ENCODE data around the gene DDX41. TPM values are rescaled to one million over a fixed set of nuclear protein-coding genes. Genes with fewer than 3 reads are reported as not detected.

DDX41 gene
- total RNA-seq, 2 donors from 2014 or later: 33.1 to 53.5 TPM

DNA sequence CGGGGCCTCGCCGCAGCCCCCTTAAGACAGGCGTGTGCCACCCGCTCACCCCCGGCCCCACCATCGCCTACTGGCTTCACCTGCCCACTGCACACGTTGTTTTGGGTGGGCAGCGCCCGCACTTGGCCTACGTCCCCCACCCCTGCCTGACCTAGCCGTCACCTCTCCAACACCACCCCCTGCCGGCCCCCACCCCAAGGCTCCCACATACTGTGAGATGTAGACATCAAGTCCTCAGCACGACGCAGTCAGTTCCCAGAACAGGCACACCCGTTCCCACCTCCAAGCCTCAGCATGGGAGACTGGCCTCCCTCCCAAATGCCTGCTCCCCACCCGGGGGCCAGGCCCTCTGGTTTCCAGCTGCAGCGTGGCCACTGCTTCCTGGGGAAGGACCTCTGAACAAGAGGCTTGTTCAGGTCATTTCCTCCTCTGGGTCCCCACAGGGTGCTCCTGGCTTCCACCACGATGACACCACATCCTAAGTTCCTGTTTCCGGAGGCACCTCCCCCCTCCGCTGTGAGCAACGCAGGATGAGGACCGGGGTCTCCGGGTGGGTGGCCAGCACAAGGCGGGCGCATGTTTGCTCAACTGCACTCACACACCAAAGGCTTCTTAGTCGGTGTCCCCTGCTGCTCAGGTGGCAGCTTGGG is 54.6 kb downstream of the DDX41 start:
- intact Hi-C loops (cut with DNase I): no loop called here
- DNase-seq (peak; percentile 72), ATAC-seq (peak in 1 of 2 donors; percentile 17)

Other genes starting within 250 kb of the DDX41 start
- gene RAB24, start 213.2 kb downstream of the DDX41 start, total RNA-seq: 10 to 100 TPM; 18.8 to 20.1 TPM
- 10 to 100 TPM; 52.6 to 64.0 TPM for gene PRELID1, start 213.2 kb downstream of the DDX41 start, total RNA-seq
- gene MXD3, start 205.1 kb downstream of the DDX41 start, total RNA-seq: 1 to 10 TPM; 2.8 to 3.4 TPM
- gene LMAN2, start 165.3 kb downstream of the DDX41 start, total RNA-seq: 10 to 100 TPM; 76.4 to 77.7 TPM
- 1 to 10 TPM; 3.7 to 4.7 TPM for gene RGS14, start 159.0 kb downstream of the DDX41 start, total RNA-seq
- not detected for gene SLC34A1, start 132.5 kb downstream of the DDX41 start, total RNA-seq
- gene PFN3, start 116.3 kb downstream of the DDX41 start, total RNA-seq: not detected
- gene F12, start 107.4 kb downstream of the DDX41 start, total RNA-seq: under 1 TPM; 0.27 to 0.39 TPM
- 10 to 100 TPM; 14.6 to 20.1 TPM for gene GRK6, start 90.3 kb downstream of the DDX41 start, total RNA-seq
- 1 to 10 TPM in 1 of 2 donors, under 1 TPM in 1; 0.59 to 1.6 TPM for gene PRR7, start 70.1 kb downstream of the DDX41 start, total RNA-seq
- 10 to 100 TPM; 30.2 to 55.1 TPM for gene DBN1, start 43.3 kb downstream of the DDX41 start, total RNA-seq
- 10 to 100 TPM; 50.5 to 94.5 TPM for gene PDLIM7, start 19.4 kb downstream of the DDX41 start, total RNA-seq
- 1 to 10 TPM; 5.3 to 9.0 TPM for gene DOK3, start 7.1 kb downstream of the DDX41 start, total RNA-seq
- 10 to 100 TPM; 26.1 to 30.1 TPM for gene FAM193B, start 37.6 kb upstream of the DDX41 start, total RNA-seq
- 100 to 1,000 TPM; 101 to 131 TPM for gene TMED9, start 75.2 kb upstream of the DDX41 start, total RNA-seq
- gene B4GALT7, start 83.2 kb upstream of the DDX41 start, total RNA-seq: 10 to 100 TPM; 14.5 to 20.4 TPM

Measured in left cardiac atrium (tissue), 4 donors.